GM12878 (cell line): ENCODE results near the gene PACS2. TPM values are rescaled to one million over a fixed set of nuclear protein-coding genes. Genes with fewer than 3 reads are reported as not detected.

Experiments
- BACH1 ChIP-seq: fragments of 450-650 bp; IDR thresholded peaks from 2 replicates; pipeline ENCODE4 v1.6.1; 2017; ENCODE audit warnings: mild to moderate bottlenecking, borderline replicate concordance
- CHD2 ChIP-seq: IDR thresholded peaks from 2 replicates; pipeline ENCODE4 v1.6.1; 2011; ENCODE audit warnings: low read depth, low read length, improper control_type of control experiment, borderline replicate concordance
- EZH2 ChIP-seq: IDR thresholded peaks from 2 replicates; pipeline ENCODE4 v1.6.1; 2012; ENCODE audit warnings: low read depth, mild to moderate bottlenecking, control low read depth, inconsistent platforms, low read length, borderline replicate concordance; ENCODE audit not compliant: control insufficient read depth
- GATAD2B ChIP-seq: fragments of 450-650 bp; conservative IDR thresholded peaks from 2 replicates; pipeline ENCODE4 v1.6.1; 2017; ENCODE audit warnings: low read depth, mild to moderate bottlenecking, moderate library complexity
- HCFC1 ChIP-seq: fragments of 150-350 bp; IDR thresholded peaks from 2 replicates; pipeline ENCODE4 v1.6.1; 2014; ENCODE audit warnings: low read length
- HDAC6 ChIP-seq: fragments of 200-600 bp; sonication (generic); IDR thresholded peaks from one replicate; pipeline ENCODE4 v1.8.0; 2017; ENCODE audit warnings: antibody characterized with exemption; ENCODE audit not compliant: unreplicated experiment
- MYB ChIP-seq: fragments of 150-350 bp; IDR thresholded peaks from 2 replicates; pipeline ENCODE4 v1.6.1; 2014; ENCODE audit warnings: mild to moderate bottlenecking, low read depth, low read length, borderline replicate concordance
- PAX8 ChIP-seq: fragments of 450-650 bp; IDR thresholded peaks from 2 replicates; pipeline ENCODE4 v1.6.1; 2017; ENCODE audit warnings: mild to moderate bottlenecking, moderate library complexity
- POLR2AphosphoS2 ChIP-seq: IDR thresholded peaks from 2 replicates; pipeline ENCODE4 v1.6.1; 2011; ENCODE audit warnings: low read depth, mild to moderate bottlenecking, low read length, improper control_type of control experiment, moderate library complexity
- POLR2AphosphoS5 ChIP-seq: IDR thresholded peaks from 2 replicates; pipeline ENCODE4 v1.6.1; 2011; ENCODE audit warnings: mild to moderate bottlenecking, low read length, inconsistent platforms
- POU2F2 ChIP-seq: IDR thresholded peaks from 3 replicates; pipeline ENCODE4 v1.6.1; 2011; ENCODE audit warnings: low read depth, mild to moderate bottlenecking, low read length, borderline replicate concordance
- TARDBP ChIP-seq: IDR thresholded peaks from 2 replicates; pipeline ENCODE4 v1.6.1; 2016; ENCODE audit warnings: borderline replicate concordance
- ZNF207 ChIP-seq: fragments of 450-650 bp; IDR thresholded peaks from 2 replicates; pipeline ENCODE4 v1.6.1; 2014; ENCODE audit warnings: antibody characterized with exemption, mild to moderate bottlenecking, borderline replicate concordance
- ZNF24 ChIP-seq: fragments of 450-650 bp; IDR thresholded peaks from 2 replicates; pipeline ENCODE4 v1.6.1; 2017; ENCODE audit warnings: antibody characterized with exemption, mild to moderate bottlenecking
- ZNF274 ChIP-seq: IDR thresholded peaks from one replicate; pipeline ENCODE4 v1.8.0; 2011; ENCODE audit not compliant: insufficient read length, insufficient read depth
- polyA plus RNA-seq, 11 experiments: library from polyadenylated mRNA; depleted of rRNA in 4 of 11; unstranded in 6 of 11; stranded (reverse) in 5 of 11; fragments of >200 nt; fragmentation: Nextera tagmentation in 4 of 11; fragmentation: Illumina TruSeq in 1 of 11; extraction: Ambion mirVana in 4 of 11; extraction: Trizol in 1 of 11; gene quantifications; 1 replicate in 1 of 11; 2 replicates in 10 of 11; pipeline versions ENCODE4 v1.2.1 to v1.2.3, GENCODE V29; 2011 to 2016; ENCODE audit warnings: inconsistent platforms in 2 of 11, missing spikeins in 2 of 11, low read depth in 1 of 11
- total RNA-seq, 4 experiments: library from RNA; depleted of rRNA in 3 of 4; stranded (reverse); fragments of >200 nt in 3 of 4; fragmentation: Illumina TruSeq in 1 of 4; extraction: Trizol in 1 of 4; gene quantifications; 2 replicates each; pipeline versions ENCODE4 v1.2.1 to v1.2.3, GENCODE V29; 2013 to 2021
- TF ChIP-seq, protein P1 (sequence below): fragments of 450-650 bp; IDR thresholded peaks from 2 replicates; pipeline ENCODE4 v1.6.1; 2017; ENCODE audit warnings: mild to moderate bottlenecking, moderate library complexity
- TF ChIP-seq, protein P2 (sequence below): IDR thresholded peaks from 2 replicates; pipeline ENCODE4 v1.6.1; 2011; ENCODE audit warnings: mild to moderate bottlenecking, low read depth, low read length, moderate library complexity; ENCODE audit not compliant: insufficient replicate concordance
- TF ChIP-seq, protein P3 (sequence below): IDR thresholded peaks from 2 replicates; pipeline ENCODE4 v1.6.1; 2012; ENCODE audit warnings: low read depth, low read length, improper control_type of control experiment
- TF ChIP-seq, protein P4 (sequence below): IDR thresholded peaks from 2 replicates; pipeline ENCODE4 v1.6.1; 2011; ENCODE audit warnings: low read depth, mild to moderate bottlenecking, low read length, moderate library complexity, borderline replicate concordance; ENCODE audit errors: extremely low read depth
- TF ChIP-seq, protein P5 (sequence below): fragments of 450-650 bp; IDR thresholded peaks from 2 replicates; pipeline ENCODE4 v1.6.1; 2014; ENCODE audit warnings: mild to moderate bottlenecking

Gene PACS2
- total and polyA plus RNA-seq, 10 of the 15 experiments (the other 5 are each of a cell fraction or from before 2014, with no cell fraction given): 0.21 to 37.3 (median 9.4) TPM

DNA sequence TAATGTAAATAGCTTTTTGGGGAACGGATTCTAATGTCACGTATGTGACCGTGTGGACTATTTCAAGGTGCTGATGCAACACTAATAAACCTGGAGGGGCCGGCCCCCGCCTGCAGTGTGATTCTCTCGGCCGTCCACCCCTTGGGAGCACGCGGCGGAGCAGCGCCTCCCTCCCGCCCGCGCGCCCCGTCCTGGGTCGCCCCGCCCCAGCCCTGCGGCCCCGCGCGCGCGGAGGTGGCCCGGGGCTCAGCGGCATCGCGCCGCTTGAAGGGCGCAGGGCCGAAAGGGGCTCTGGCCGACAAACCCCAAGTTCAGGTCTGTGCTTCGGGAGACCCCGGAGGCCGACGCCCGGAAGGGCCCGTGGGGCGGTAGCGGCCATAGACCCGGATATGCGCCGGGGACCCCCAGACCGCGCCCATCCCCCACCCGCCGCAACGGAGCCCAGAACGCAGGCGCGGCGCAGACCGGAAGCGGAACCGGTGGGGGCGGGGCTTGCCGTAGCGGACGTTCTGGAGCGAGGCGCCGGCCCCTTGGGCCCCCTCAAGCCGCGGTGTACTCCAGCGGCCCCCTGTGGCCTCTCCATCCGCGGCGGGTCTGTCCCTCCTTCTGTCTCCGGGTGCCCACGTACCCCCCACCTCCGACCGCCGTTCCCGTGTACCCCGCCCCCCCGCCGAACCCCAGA is 83.6 kb downstream of the PACS2 start, which contains the start of gene TEX22 (continued):
- TF ChIP-seq, protein P1, sequence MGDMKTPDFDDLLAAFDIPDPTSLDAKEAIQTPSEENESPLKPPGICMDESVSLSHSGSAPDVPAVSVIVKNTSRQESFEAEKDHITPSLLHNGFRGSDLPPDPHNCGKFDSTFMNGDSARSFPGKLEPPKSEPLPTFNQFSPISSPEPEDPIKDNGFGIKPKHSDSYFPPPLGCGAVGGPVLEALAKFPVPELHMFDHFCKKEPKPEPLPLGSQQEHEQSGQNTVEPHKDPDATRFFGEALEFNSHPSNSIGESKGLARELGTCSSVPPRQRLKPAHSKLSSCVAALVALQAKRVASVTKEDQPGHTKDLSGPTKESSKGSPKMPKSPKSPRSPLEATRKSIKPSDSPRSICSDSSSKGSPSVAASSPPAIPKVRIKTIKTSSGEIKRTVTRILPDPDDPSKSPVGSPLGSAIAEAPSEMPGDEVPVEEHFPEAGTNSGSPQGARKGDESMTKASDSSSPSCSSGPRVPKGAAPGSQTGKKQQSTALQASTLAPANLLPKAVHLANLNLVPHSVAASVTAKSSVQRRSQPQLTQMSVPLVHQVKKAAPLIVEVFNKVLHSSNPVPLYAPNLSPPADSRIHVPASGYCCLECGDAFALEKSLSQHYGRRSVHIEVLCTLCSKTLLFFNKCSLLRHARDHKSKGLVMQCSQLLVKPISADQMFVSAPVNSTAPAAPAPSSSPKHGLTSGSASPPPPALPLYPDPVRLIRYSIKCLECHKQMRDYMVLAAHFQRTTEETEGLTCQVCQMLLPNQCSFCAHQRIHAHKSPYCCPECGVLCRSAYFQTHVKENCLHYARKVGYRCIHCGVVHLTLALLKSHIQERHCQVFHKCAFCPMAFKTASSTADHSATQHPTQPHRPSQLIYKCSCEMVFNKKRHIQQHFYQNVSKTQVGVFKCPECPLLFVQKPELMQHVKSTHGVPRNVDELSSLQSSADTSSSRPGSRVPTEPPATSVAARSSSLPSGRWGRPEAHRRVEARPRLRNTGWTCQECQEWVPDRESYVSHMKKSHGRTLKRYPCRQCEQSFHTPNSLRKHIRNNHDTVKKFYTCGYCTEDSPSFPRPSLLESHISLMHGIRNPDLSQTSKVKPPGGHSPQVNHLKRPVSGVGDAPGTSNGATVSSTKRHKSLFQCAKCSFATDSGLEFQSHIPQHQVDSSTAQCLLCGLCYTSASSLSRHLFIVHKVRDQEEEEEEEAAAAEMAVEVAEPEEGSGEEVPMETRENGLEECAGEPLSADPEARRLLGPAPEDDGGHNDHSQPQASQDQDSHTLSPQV: peak; percentile 85; the same call in 1 of the 2 replicates
- no peak for TF ChIP-seq MYB
- peak; percentile 48; the same call in 1 of the 2 replicates for TF ChIP-seq ZNF207
- peak; percentile 18; the same call in 1 of the 2 replicates for TF ChIP-seq TARDBP
- TF ChIP-seq CHD2: peak; percentile 92
- TF ChIP-seq POLR2AphosphoS5: peak; percentile 43; the same call in 1 of the 2 replicates
- TF ChIP-seq ZNF274: no peak
- peak; percentile 99 for TF ChIP-seq GATAD2B
- peak; percentile 87 for TF ChIP-seq BACH1
- TF ChIP-seq, protein P2, sequence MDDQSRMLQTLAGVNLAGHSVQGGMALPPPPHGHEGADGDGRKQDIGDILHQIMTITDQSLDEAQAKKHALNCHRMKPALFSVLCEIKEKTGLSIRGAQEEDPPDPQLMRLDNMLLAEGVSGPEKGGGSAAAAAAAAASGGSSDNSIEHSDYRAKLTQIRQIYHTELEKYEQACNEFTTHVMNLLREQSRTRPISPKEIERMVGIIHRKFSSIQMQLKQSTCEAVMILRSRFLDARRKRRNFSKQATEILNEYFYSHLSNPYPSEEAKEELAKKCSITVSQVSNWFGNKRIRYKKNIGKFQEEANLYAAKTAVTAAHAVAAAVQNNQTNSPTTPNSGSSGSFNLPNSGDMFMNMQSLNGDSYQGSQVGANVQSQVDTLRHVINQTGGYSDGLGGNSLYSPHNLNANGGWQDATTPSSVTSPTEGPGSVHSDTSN: no peak
- TF ChIP-seq, protein P3, sequence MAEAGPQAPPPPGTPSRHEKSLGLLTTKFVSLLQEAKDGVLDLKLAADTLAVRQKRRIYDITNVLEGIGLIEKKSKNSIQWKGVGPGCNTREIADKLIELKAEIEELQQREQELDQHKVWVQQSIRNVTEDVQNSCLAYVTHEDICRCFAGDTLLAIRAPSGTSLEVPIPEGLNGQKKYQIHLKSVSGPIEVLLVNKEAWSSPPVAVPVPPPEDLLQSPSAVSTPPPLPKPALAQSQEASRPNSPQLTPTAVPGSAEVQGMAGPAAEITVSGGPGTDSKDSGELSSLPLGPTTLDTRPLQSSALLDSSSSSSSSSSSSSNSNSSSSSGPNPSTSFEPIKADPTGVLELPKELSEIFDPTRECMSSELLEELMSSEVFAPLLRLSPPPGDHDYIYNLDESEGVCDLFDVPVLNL: no peak
- 0 out of 2 replicates have a peak, but pooled peaks have one; percentile 26 for TF ChIP-seq ZNF24
- TF ChIP-seq, protein P4, sequence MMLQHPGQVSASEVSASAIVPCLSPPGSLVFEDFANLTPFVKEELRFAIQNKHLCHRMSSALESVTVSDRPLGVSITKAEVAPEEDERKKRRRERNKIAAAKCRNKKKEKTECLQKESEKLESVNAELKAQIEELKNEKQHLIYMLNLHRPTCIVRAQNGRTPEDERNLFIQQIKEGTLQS: no peak
- 0 out of 3 replicates have a peak, but pooled peaks have one; percentile 57 for TF ChIP-seq POU2F2
- TF ChIP-seq, protein P5, sequence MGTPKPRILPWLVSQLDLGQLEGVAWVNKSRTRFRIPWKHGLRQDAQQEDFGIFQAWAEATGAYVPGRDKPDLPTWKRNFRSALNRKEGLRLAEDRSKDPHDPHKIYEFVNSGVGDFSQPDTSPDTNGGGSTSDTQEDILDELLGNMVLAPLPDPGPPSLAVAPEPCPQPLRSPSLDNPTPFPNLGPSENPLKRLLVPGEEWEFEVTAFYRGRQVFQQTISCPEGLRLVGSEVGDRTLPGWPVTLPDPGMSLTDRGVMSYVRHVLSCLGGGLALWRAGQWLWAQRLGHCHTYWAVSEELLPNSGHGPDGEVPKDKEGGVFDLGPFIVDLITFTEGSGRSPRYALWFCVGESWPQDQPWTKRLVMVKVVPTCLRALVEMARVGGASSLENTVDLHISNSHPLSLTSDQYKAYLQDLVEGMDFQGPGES: no peak
- TF ChIP-seq HCFC1: peak; percentile 55; the same call in 1 of the 2 replicates
- TF ChIP-seq POLR2AphosphoS2: no peak; the same call in 1 of the 2 replicates
- TF ChIP-seq EZH2: no peak
- peak; percentile 41 for TF ChIP-seq HDAC6
- TF ChIP-seq PAX8: no peak
